Common myeloid progenitor, CD34-positive (primary cell): ENCODE measurements around the gene LRP1B.

Experiments
- CTCF ChIA-PET: fragments of 350-600 bp; sonication (Branson Sonifier 250); formaldehyde crosslinking; loops from one replicate; lab custom pipeline; 2021; ENCODE audit warnings: antibody characterized with exemption; lab: Charles Lee
- POLR2A ChIA-PET: fragments of 350-600 bp; sonication (Branson Sonifier 250); formaldehyde crosslinking; loops from one replicate; lab custom pipeline; 2021; ENCODE audit warnings: antibody characterized with exemption; lab: Charles Lee
- DNase-seq, 3 donors: peaks; one replicate each; pipeline versions ENCODE4 v3.0.0 to v3.0.0-alpha.2; 2013
- H3K27ac ChIP-seq, 2 experiments: 1 replicate in 1 of 2; 2 replicates in 1 of 2; pipeline ENCODE4 v1.7.0; 2013; ENCODE audit warnings: inconsistent platforms in 2 of 2, low read length in 2 of 2, mild to moderate bottlenecking in 2 of 2, low read depth in 1 of 2, moderate library complexity in 1 of 2; ENCODE audit not compliant: severe bottlenecking in 2 of 2, insufficient read depth in 1 of 2, poor library complexity in 1 of 2
- H3K27me3 ChIP-seq, 5 experiments: replicated peaks in 2 of 5; 1 replicate in 3 of 5; 2 replicates in 2 of 5; pipeline versions ENCODE4 v1.6.1 to v1.7.0; 2013; ENCODE audit warnings: low read length in 4 of 5, mild to moderate bottlenecking in 2 of 5, moderate library complexity in 2 of 5, inconsistent platforms in 1 of 5; ENCODE audit not compliant: insufficient read depth in 5 of 5, control insufficient read depth in 4 of 5
- H3K36me3 ChIP-seq, 4 experiments: 1 replicate in 2 of 4; 2 replicates in 2 of 4; pipeline versions ENCODE4 v1.6.1 to v1.7.0; 2013; ENCODE audit warnings: low read length in 3 of 4, control low read depth in 1 of 4, mild to moderate bottlenecking in 1 of 4; ENCODE audit not compliant: control insufficient read depth in 4 of 4, insufficient read depth in 4 of 4
- H3K4me1 ChIP-seq, 4 experiments: 1 replicate in 3 of 4; 2 replicates in 1 of 4; pipeline versions ENCODE4 v1.6.1 to v1.7.1; 2013; ENCODE audit warnings: low read length in 3 of 4, mild to moderate bottlenecking in 3 of 4, control low read depth in 1 of 4, inconsistent platforms in 1 of 4, moderate library complexity in 1 of 4; ENCODE audit not compliant: control insufficient read depth in 4 of 4, insufficient read depth in 4 of 4; ENCODE audit errors: control extremely low read depth in 1 of 4
- H3K4me3 ChIP-seq, 7 experiments: 1 replicate in 4 of 7; 2 replicates in 3 of 7; pipeline versions ENCODE4 v1.5.1 to v1.7.0; 2013; ENCODE audit warnings: mild to moderate bottlenecking in 7 of 7, low read length in 6 of 7, moderate library complexity in 6 of 7, inconsistent platforms in 2 of 7, low read depth in 2 of 7, control low read depth in 1 of 7; ENCODE audit not compliant: insufficient read depth in 4 of 7, control insufficient read depth in 1 of 7; ENCODE audit errors: extremely low read depth in 1 of 7
- H3K9me3 ChIP-seq, 5 experiments: 1 replicate in 4 of 5; 2 replicates in 1 of 5; pipeline versions ENCODE4 v1.6.1 to v1.7.1; 2013; ENCODE audit warnings: low read length in 4 of 5, mild to moderate bottlenecking in 2 of 5, inconsistent platforms in 1 of 5, low read depth in 1 of 5, moderate library complexity in 1 of 5; ENCODE audit not compliant: control insufficient read depth in 4 of 5, insufficient read depth in 2 of 5; ENCODE audit errors: control extremely low read depth in 1 of 5
- WGBS: methylation state at CpG from one replicate; pipeline ENCODE4 v1.1.5; 2013; ENCODE audit not compliant: insufficient coverage; 5-methylcytosine and 5-hydroxymethylcytosine counted together

The LRP1B gene

DNA sequence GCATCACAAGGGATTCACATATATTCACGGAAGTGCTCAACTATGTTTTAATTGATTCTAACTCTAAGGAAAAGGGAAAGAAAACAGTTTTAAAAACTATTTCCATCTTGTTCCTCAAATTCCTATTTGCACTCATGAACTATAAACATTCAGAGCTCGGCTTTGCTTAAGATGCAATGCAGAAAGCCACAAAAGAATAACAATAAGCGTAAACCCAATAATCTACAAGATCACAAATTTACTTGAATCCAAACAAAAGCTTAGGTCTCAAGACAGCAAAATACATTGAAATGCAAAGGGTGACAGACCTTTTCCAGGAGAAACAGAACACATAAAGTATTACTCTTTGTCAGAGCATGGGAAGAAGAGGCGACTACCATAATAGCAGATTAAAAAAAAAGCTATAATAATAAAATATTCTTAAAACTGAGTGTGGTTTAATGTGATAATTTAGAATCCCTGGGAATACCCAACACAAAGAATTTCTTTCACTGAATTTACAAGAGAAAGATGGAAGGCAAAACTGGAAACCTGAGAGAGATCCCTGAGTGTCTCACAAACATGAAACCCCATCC lies 1094.9 kb downstream of the LRP1B start:
- WGBS = 100% methylated on average over 1 of the region's 4 CpGs
- no peaks in the 10 kb centered on the region for H3K27me3 ChIP-seq
- H3K4me1 ChIP-seq = no peaks in the 10 kb centered on the region
- POLR2A ChIA-PET = no interaction called here
- no peak overlapping the region for H3K4me3 ChIP-seq
- H3K36me3 ChIP-seq = no peaks in the 10 kb centered on the region
- DNase-seq = no peak
- H3K27ac ChIP-seq = no peak overlapping the region
- no peaks in the 10 kb centered on the region for H3K9me3 ChIP-seq
- CTCF ChIA-PET = no interaction called here

DNA sequence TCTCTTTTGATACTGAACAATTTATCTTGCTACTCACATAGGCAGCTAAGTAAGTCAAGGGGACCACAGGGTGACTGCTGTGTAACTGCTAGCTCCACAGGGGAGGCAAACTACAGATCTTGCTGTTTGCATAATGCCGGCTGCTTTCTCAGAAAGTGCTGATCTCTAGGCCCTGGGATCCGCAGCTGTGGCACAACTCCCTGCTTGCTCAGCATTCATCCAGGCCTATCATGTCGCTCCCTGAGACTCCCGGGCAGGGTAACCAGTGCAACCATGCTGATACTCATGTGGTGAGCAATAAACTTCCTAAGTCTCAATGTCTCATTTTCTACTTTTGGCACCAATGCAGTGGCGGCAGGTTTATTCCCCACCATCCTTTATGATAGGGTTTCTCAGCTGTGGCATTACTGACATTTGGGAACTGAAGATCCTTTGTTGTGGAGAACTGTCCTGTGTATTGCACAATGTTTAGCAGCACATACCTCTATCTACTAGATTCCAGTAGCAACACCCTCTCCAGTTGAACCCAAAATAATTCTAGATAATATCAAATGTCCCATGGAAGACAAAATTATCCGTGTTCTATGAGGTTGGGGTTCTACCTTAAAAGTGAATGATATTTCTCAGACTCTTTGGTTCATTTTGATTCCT lies 1101.3 kb downstream of the LRP1B start:
- Histone ChIP-seq H3K27ac (no peak overlapping the region), H3K9me3 (no peaks in the 10 kb centered on the region), H3K27me3 (no peaks in the 10 kb centered on the region), H3K4me1 (no peaks in the 10 kb centered on the region), H3K36me3 (no peaks in the 10 kb centered on the region), H3K4me3 (no peak overlapping the region)
- ChIA-PET POLR2A (no interaction called here), CTCF (interaction anchor here (1.3 kb wide), 1 partner anchor 13 kb away, joined by 3 read pairs; no protein-coding TSS in a partner anchor)
- 98% methylated on average over 4 of the region's 6 CpGs for WGBS
- no peak for DNase-seq

DNA sequence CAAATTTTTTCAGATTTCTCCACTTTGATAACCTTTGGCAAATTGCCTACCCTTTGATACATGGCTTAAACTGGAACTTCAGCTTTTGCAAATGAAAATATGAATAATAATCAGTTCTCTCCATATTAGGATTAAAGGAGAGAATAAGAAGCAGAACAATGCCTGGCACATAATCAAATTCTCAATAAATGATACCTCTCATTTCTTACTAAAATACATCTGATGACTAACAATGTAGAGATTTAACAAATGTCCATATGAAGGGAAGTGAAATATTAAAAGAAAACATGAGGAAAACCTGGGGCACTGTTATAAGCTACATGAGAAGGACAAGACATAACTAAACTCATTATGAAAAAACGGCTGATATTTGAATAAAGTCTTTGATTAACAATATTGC lies 1103.6 kb downstream of the LRP1B start:
- Histone ChIP-seq H3K27ac (no peak overlapping the region), H3K36me3 (no peaks in the 10 kb centered on the region), H3K9me3 (no peaks in the 10 kb centered on the region), H3K27me3 (no peaks in the 10 kb centered on the region), H3K4me3 (no peak overlapping the region), H3K4me1 (no peaks in the 10 kb centered on the region)
- no CpG with 5 or more reads among the region's 1 CpG for WGBS
- ChIA-PET POLR2A (no interaction called here), CTCF (no interaction called here)
- no peak for DNase-seq

DNA sequence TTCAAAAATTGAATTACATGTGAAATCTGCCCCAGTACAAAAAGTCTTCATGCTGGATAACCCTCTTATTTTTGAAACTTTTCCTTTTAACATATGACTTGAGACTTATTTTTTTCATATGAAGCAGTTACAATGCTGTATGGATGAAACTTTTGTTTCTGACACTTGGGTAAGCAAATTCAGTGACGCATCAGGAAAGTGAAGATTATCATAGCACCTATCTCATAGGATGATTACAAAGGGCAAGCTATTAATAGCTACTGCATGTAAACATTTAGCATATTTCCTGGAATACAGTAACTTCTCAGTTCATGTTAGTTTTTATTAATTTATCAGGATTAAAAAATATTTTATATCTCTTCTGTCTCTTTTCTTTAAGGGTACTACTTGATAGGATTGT lies 1109.2 kb downstream of the LRP1B start:
- no peak overlapping the region for H3K4me3 ChIP-seq
- H3K27me3 ChIP-seq = no peaks in the 10 kb centered on the region
- POLR2A ChIA-PET = no interaction called here
- no peaks in the 10 kb centered on the region for H3K4me1 ChIP-seq
- CTCF ChIA-PET = no interaction called here
- no peaks in the 10 kb centered on the region for H3K9me3 ChIP-seq
- no peak for DNase-seq
- WGBS = no CpG with 5 or more reads among the region's 1 CpG
- no peaks in the 10 kb centered on the region for H3K36me3 ChIP-seq
- H3K27ac ChIP-seq = no peak overlapping the region

DNA sequence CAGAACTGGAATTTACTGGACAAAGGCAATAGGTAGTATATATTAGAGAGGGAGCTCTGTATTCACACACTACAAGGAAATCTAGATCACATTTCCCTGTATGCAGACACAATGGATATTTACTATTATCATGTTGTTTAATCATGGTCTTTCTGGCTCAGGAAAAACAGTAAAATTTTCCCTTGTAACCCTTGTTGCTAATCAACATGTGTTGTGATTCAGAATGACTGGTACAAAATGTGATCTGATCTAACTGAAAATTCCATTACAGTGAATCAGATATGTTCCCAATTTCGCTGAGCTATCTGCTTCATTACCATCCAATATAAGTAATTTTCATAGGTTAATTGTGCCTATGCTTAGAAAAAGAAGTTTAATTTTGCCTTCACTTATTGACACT lies 1109.7 kb downstream of the LRP1B start:
- DNase-seq = no peak
- no peaks in the 10 kb centered on the region for H3K4me1 ChIP-seq
- no peak overlapping the region for H3K27ac ChIP-seq
- no peaks in the 10 kb centered on the region for H3K27me3 ChIP-seq
- no peak overlapping the region for H3K4me3 ChIP-seq
- ChIA-PET CTCF (no interaction called here), POLR2A (no interaction called here)
- no peaks in the 10 kb centered on the region for H3K36me3 ChIP-seq
- no peaks in the 10 kb centered on the region for H3K9me3 ChIP-seq
- WGBS = no CpG with 5 or more reads among the region's 1 CpG

DNA sequence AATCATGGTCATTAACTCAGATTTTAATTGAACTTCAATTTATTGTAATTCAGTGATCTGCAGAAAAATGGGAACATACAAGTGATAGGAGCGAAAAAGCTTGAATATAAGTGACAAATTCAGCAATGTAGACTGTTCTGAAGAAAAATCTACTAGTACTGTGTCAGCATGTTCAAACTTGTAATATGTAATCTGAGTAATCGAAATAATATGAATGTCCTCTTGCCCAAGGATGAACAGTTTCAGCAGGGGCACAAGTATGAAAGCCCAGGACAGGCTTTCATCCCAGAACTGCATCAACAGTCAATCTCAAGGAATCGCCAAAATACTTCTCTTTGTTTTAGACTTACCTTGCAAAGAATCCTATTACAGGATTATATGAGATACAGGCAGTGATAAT lies 1110.5 kb downstream of the LRP1B start:
- 100% methylated on average over 1 of the region's 3 CpGs for WGBS
- ChIA-PET CTCF (no interaction called here), POLR2A (no interaction called here)
- Histone ChIP-seq H3K4me1 (no peaks in the 10 kb centered on the region), H3K27ac (no peak overlapping the region), H3K9me3 (no peaks in the 10 kb centered on the region), H3K27me3 (no peaks in the 10 kb centered on the region), H3K4me3 (no peak overlapping the region), H3K36me3 (no peaks in the 10 kb centered on the region)
- no peak for DNase-seq

DNA sequence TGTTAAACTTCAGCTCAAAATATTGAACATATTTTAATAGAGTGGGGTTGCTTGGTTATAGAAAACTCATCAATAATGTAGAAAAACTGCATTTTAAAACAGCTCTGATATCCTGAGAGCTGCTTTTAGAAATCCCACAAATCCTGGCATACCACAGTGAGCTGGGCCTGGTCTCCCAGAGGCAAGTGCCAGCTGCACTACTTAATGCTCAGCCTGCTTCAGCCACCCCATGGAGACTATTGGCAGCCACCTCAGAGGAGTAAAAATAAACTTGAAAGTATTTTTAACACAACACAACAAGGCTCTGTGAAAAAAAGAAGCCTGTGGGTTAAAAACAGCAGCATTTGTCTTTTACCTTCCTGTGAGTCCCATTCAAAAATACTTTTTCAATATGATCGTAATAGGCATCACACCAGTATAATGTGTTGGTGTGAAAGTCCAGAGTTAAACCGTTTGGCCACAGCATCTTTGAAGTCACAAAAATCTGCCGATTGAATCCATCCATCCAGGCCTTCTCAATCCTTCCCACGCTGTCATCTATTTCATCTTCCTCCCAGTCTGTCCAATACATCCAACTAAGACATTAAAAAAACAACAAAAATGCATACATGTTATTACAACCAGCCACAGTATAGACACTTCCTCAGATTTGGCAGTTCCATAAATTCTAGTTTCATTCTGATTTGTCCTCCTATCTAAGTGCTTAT lies 1115.3 kb downstream of the LRP1B start:
- POLR2A ChIA-PET = interaction anchor here (0.6 kb wide), 1 partner anchor 19 kb away, joined by 4 read pairs; no protein-coding TSS in a partner anchor
- CTCF ChIA-PET = interaction anchor here (1.1 kb wide), 1 partner anchor 14 kb away, joined by 3 read pairs; no protein-coding TSS in a partner anchor

More for the DNA sequence above, 1115.3 kb downstream of the LRP1B start:
- Histone ChIP-seq H3K9me3 (no peaks in the 10 kb centered on the region), H3K27me3 (no peaks in the 10 kb centered on the region), H3K36me3 (no peaks in the 10 kb centered on the region), H3K4me3 (no peak overlapping the region), H3K4me1 (no peaks in the 10 kb centered on the region), H3K27ac (no peak overlapping the region)
- DNase-seq = no peak
- 95% methylated on average over 3 of the region's 4 CpGs for WGBS
